K562 (cell line): ENCODE results near the gene KCNJ5. TPM values are rescaled to one million over a fixed set of nuclear protein-coding genes. Genes with fewer than 3 reads are reported as not detected.

Experiments
- EP400 ChIP-seq: fragments of 450-650 bp; IDR thresholded peaks from 2 replicates; pipeline ENCODE4 v1.6.1; 2017; ENCODE audit warnings: antibody characterized with exemption, mild to moderate bottlenecking, moderate library complexity
- ZNF77 ChIP-seq: fragments of 250-450 bp; sonication (Bioruptor Pico); IDR thresholded peaks from 2 replicates; pipeline ENCODE4 v1.5.0; 2020
- polyA plus RNA-seq, 8 experiments: library from polyadenylated mRNA; depleted of rRNA in 4 of 8; stranded (reverse) in 5 of 8; unstranded in 3 of 8; fragments of >200 nt; fragmentation: Nextera tagmentation in 2 of 8; fragmentation: Illumina TruSeq in 1 of 8; extraction: Ambion mirVana in 2 of 8; extraction: Trizol in 1 of 8; gene quantifications; 2 replicates each; pipeline versions ENCODE4 v1.2.1 to v1.2.3, GENCODE V29; 2011 to 2014; ENCODE audit warnings: inconsistent platforms in 1 of 8, missing spikeins in 1 of 8
- total RNA-seq, 7 experiments: library from RNA; depleted of rRNA in 6 of 7; stranded (reverse); fragments of >200 nt in 6 of 7; fragmentation: Illumina TruSeq in 2 of 7; extraction: Trizol in 2 of 7; gene quantifications; 2 replicates each; pipeline versions ENCODE4 v1.2.1 to v1.2.3, GENCODE V29; 2011 to 2021; ENCODE audit warnings: low replicate concordance in 1 of 7

The KCNJ5 gene
- total and polyA plus RNA-seq, 9 of the 15 experiments (the other 6 are each of a cell fraction or from before 2014, with no cell fraction given): 0.04 TPM; not detected in 8

- no peak for TF ChIP-seq EP400
- TF ChIP-seq ZNF77: no peak
Measured at GRCh38 chr11:128968916-128969315, 77.8 kb downstream of the KCNJ5 start (continued).

Other genes with a start within 250 kb of the KCNJ5 start
- gene FLI1, start 197.3 kb upstream of the KCNJ5 start, total RNA-seq (2014; rRNA removed): not detected in 2 replicates
- gene FLI1, start 197.3 kb upstream of the KCNJ5 start, total RNA-seq (2014; rRNA removed; fragmentation: Illumina TruSeq; extraction: Trizol): not detected in 2 replicates
- gene FLI1, start 197.3 kb upstream of the KCNJ5 start, total RNA-seq (2015; rRNA removed; fragmentation: Illumina TruSeq; extraction: Trizol): not detected in 2 replicates
- gene FLI1, start 197.3 kb upstream of the KCNJ5 start, total RNA-seq (2021): 0.18 and 0.25 TPM in 2 replicates
- not detected in 2 replicates for gene FLI1, start 197.3 kb upstream of the KCNJ5 start, polyA plus RNA-seq (2011; rRNA removed)
- not detected in 2 replicates for gene FLI1, start 197.3 kb upstream of the KCNJ5 start, polyA plus RNA-seq (2014; fragmentation: Illumina TruSeq; extraction: Trizol)
- not detected for gene FLI1, start 197.3 kb upstream of the KCNJ5 start, polyA plus RNA-seq (2014; fragmentation: Nextera tagmentation; extraction: Ambion mirVana)
- gene FLI1, start 197.3 kb upstream of the KCNJ5 start, polyA plus RNA-seq (2014; rRNA removed): not detected in 2 replicates
- gene KCNJ1, start 24.1 kb upstream of the KCNJ5 start, total RNA-seq (2014; rRNA removed): not detected in 2 replicates
- gene KCNJ1, start 24.1 kb upstream of the KCNJ5 start, total RNA-seq (2014; rRNA removed; fragmentation: Illumina TruSeq; extraction: Trizol): not detected in 2 replicates
- gene KCNJ1, start 24.1 kb upstream of the KCNJ5 start, total RNA-seq (2015; rRNA removed; fragmentation: Illumina TruSeq; extraction: Trizol): not detected in 2 replicates
- not detected in 2 replicates for gene KCNJ1, start 24.1 kb upstream of the KCNJ5 start, total RNA-seq (2021)
- gene KCNJ1, start 24.1 kb upstream of the KCNJ5 start, polyA plus RNA-seq (2011; rRNA removed): not detected in 2 replicates
- gene KCNJ1, start 24.1 kb upstream of the KCNJ5 start, polyA plus RNA-seq (2014; fragmentation: Illumina TruSeq; extraction: Trizol): not detected in 2 replicates
- not detected for gene KCNJ1, start 24.1 kb upstream of the KCNJ5 start, polyA plus RNA-seq (2014; fragmentation: Nextera tagmentation; extraction: Ambion mirVana)
- not detected in 2 replicates for gene KCNJ1, start 24.1 kb upstream of the KCNJ5 start, polyA plus RNA-seq (2014; rRNA removed)
- gene TP53AIP1, start 51.5 kb downstream of the KCNJ5 start, total RNA-seq (2014; rRNA removed): not detected in 2 replicates
- gene TP53AIP1, start 51.5 kb downstream of the KCNJ5 start, total RNA-seq (2014; rRNA removed; fragmentation: Illumina TruSeq; extraction: Trizol): not detected in 2 replicates
- not detected in 2 replicates for gene TP53AIP1, start 51.5 kb downstream of the KCNJ5 start, total RNA-seq (2015; rRNA removed; fragmentation: Illumina TruSeq; extraction: Trizol)
- gene TP53AIP1, start 51.5 kb downstream of the KCNJ5 start, total RNA-seq (2021): not detected in 2 replicates
- not detected in 2 replicates for gene TP53AIP1, start 51.5 kb downstream of the KCNJ5 start, polyA plus RNA-seq (2011; rRNA removed)
- not detected in 2 replicates for gene TP53AIP1, start 51.5 kb downstream of the KCNJ5 start, polyA plus RNA-seq (2014; fragmentation: Illumina TruSeq; extraction: Trizol)
- not detected for gene TP53AIP1, start 51.5 kb downstream of the KCNJ5 start, polyA plus RNA-seq (2014; fragmentation: Nextera tagmentation; extraction: Ambion mirVana)
- gene TP53AIP1, start 51.5 kb downstream of the KCNJ5 start, polyA plus RNA-seq (2014; rRNA removed): not detected in 2 replicates